HCT116 (cell line): Measurements from ENCODE around the gene UROD. TPM values are rescaled to one million over a fixed set of nuclear protein-coding genes. Genes with fewer than 3 reads are reported as not detected.

Experiments
- ATAC-seq: fragments of 200-7000 bp; cut with Tn5 transposase; 2 replicates; pipeline ENCODE4 v1.9.1; 2020; ENCODE audit warnings: mild to moderate bottlenecking, moderate library complexity
- BruUV-seq: library from RNA; stranded (reverse); fragments of 400-500 nt; replicated peaks from 2 replicates; lab custom pipeline; 2021; lab: Mats Ljungman, UMichigan
- CTCF ChIA-PET: fragments of 300-600 bp; sonication (Branson Sonifier 250); formaldehyde crosslinking; loops from one replicate; lab custom pipeline; 2021; ENCODE audit warnings: antibody characterized with exemption; lab: Charles Lee
- POLR2A ChIA-PET: fragments of 300-600, 350-600 bp; sonication (Branson Sonifier 250); formaldehyde crosslinking; loops from one replicate; lab custom pipeline; 2021; ENCODE audit warnings: antibody characterized with exemption; lab: Charles Lee
- RAD21 ChIA-PET, 2 experiments: fragments of 300-600 bp; sonication (Branson Sonifier 250); formaldehyde crosslinking; loops; one replicate each; lab custom pipeline; 2023; ENCODE audit warnings: low total read pairs in 2 of 2; ENCODE audit not compliant: uncharacterized antibody in 2 of 2, unreplicated experiment in 2 of 2, low non-redundant PET in 1 of 2; lab: Charles Lee
- DNase-seq: peaks from one replicate; pipeline ENCODE4 v3.0.0-alpha.2; 2010; ENCODE audit warnings: low read depth, low spot score
- H2AFZ ChIP-seq: fragments of 200-600 bp; shearing (Covaris generic), sonication (generic); 2 replicates; pipeline ENCODE4 v1.6.1; 2017; ENCODE audit warnings: low read depth, mixed run types, mixed read lengths, antibody characterized with exemption, low read length; ENCODE audit not compliant: poor library complexity, severe bottlenecking
- H3K27ac ChIP-seq: 2 replicates; pipeline ENCODE4 v1.5.1; 2012; ENCODE audit warnings: low read depth, low read length
- H3K27me3 ChIP-seq: fragments of 200-600 bp; sonication (generic); 2 replicates; pipeline ENCODE4 v1.6.1; 2016; ENCODE audit warnings: mixed run types, low read length, mixed read lengths; ENCODE audit not compliant: insufficient read depth
- H3K36me3 ChIP-seq, 2 experiments: fragments of 200-500 bp in 1 of 2; fragments of 200-600 bp in 1 of 2; sonication (Bioruptor generic) in 1 of 2; sonication (generic) in 1 of 2; 2 replicates each; pipeline versions ENCODE4 v1.5.1 to v1.6.1; 2014 to 2016; ENCODE audit warnings: low read length in 2 of 2, inconsistent platforms in 1 of 2, mixed read lengths in 1 of 2, mixed run types in 1 of 2; ENCODE audit not compliant: insufficient read depth in 2 of 2, control insufficient read depth in 1 of 2
- H3K4me1 ChIP-seq, 2 experiments: fragments of 200-600 bp in 1 of 2; sonication (generic) in 1 of 2; 2 replicates each; pipeline versions ENCODE4 v1.5.1 to v1.6.1; 2012 to 2017; ENCODE audit warnings: low read length in 2 of 2, inconsistent platforms in 1 of 2, mild to moderate bottlenecking in 1 of 2, mixed read lengths in 1 of 2, mixed run types in 1 of 2, moderate library complexity in 1 of 2; ENCODE audit not compliant: insufficient read depth in 2 of 2, control insufficient read depth in 1 of 2
- H3K4me2 ChIP-seq: fragments of 200-600 bp; sonication (generic); 2 replicates; pipeline ENCODE4 v1.6.1; 2017; ENCODE audit warnings: mixed run types, low read length, mixed read lengths
- H3K4me3 ChIP-seq, 2 experiments: fragments of 200-600 bp in 1 of 2; sonication (generic) in 1 of 2; replicated peaks in 1 of 2; 2 replicates each; pipeline ENCODE4 v1.5.1; 2011 to 2016; ENCODE audit warnings: low read length in 2 of 2, control low read depth in 1 of 2, low read depth in 1 of 2, mild to moderate bottlenecking in 1 of 2, mixed read lengths in 1 of 2, mixed run types in 1 of 2
- H3K79me2 ChIP-seq: fragments of 200-600 bp; sonication (generic); 2 replicates; pipeline ENCODE4 v1.6.1; 2017; ENCODE audit warnings: mild to moderate bottlenecking, mixed run types, low read length, moderate library complexity, mixed read lengths; ENCODE audit not compliant: insufficient read depth
- H3K9ac ChIP-seq: fragments of 200-600 bp; sonication (generic); 2 replicates; pipeline ENCODE4 v1.6.1; 2016; ENCODE audit warnings: low read length, mixed read lengths
- H3K9me2 ChIP-seq: fragments of 200-600 bp; sonication (generic), shearing (Covaris generic); 2 replicates; pipeline ENCODE4 v1.6.1; 2017; ENCODE audit warnings: mixed run types, mild to moderate bottlenecking, moderate library complexity; ENCODE audit not compliant: insufficient read depth
- H3K9me3 ChIP-seq, 2 experiments: fragments of 200-500 bp in 1 of 2; fragments of 200-600 bp in 1 of 2; sonication (Bioruptor generic) in 1 of 2; sonication (generic) in 1 of 2; 2 replicates each; pipeline ENCODE4 v1.6.1; 2014 to 2017; ENCODE audit warnings: low read length in 2 of 2, mixed read lengths in 2 of 2, inconsistent platforms in 1 of 2, low read depth in 1 of 2, mild to moderate bottlenecking in 1 of 2, mixed run types in 1 of 2, moderate library complexity in 1 of 2; ENCODE audit not compliant: control insufficient read depth in 1 of 2, insufficient read depth in 1 of 2
- H4K20me1 ChIP-seq: fragments of 200-600 bp; sonication (generic), shearing (Covaris generic); 2 replicates; pipeline ENCODE4 v1.6.1; 2017; ENCODE audit warnings: mixed run types, mild to moderate bottlenecking, moderate library complexity; ENCODE audit not compliant: insufficient read depth
- CEBPB ChIP-seq: IDR thresholded peaks from 2 replicates; pipeline ENCODE4 v1.6.1; 2012; ENCODE audit warnings: low read depth
- CTCF ChIP-seq, 3 experiments: fragments of 200-600 bp in 1 of 3; sonication (generic) in 1 of 3; IDR thresholded peaks in 2 of 3; conservative IDR thresholded peaks in 1 of 3; 2 replicates each; pipeline ENCODE4 v1.5.1; 2012 to 2017; ENCODE audit warnings: low read depth in 2 of 3, low read length in 2 of 3, antibody characterized with exemption in 1 of 3, borderline replicate concordance in 1 of 3, control low read depth in 1 of 3, mild to moderate bottlenecking in 1 of 3, mixed read lengths in 1 of 3, mixed run types in 1 of 3, moderate library complexity in 1 of 3; ENCODE audit not compliant: insufficient read depth in 1 of 3
- EGR1 ChIP-seq: IDR thresholded peaks from 2 replicates; pipeline ENCODE4 v1.6.1; 2012; ENCODE audit warnings: low read depth
- ELF1 ChIP-seq: IDR thresholded peaks from 2 replicates; pipeline ENCODE4 v1.6.1; 2012; ENCODE audit warnings: low read depth, borderline replicate concordance
- FOSL1 ChIP-seq: IDR thresholded peaks from 2 replicates; pipeline ENCODE4 v1.6.1; 2012; ENCODE audit warnings: low read depth
- JUND ChIP-seq: IDR thresholded peaks from 2 replicates; pipeline ENCODE4 v1.6.1; 2012
- MAX ChIP-seq: IDR thresholded peaks from 2 replicates; pipeline ENCODE4 v1.6.1; 2012
- POLR2A ChIP-seq: IDR thresholded peaks from 2 replicates; pipeline ENCODE4 v1.7.0; 2011; ENCODE audit warnings: borderline replicate concordance; ENCODE audit not compliant: insufficient read depth, insufficient read length; ENCODE audit errors: extremely low read depth
- POLR2AphosphoS5 ChIP-seq: IDR thresholded peaks from 2 replicates; pipeline ENCODE4 v1.6.1; 2011; ENCODE audit warnings: mild to moderate bottlenecking, low read depth, low read length, moderate library complexity
- RAD21 ChIP-seq: IDR thresholded peaks from 2 replicates; pipeline ENCODE4 v1.6.1; 2012; ENCODE audit warnings: low read depth, mild to moderate bottlenecking
- REST ChIP-seq: IDR thresholded peaks from 2 replicates; pipeline ENCODE4 v1.6.1; 2012; ENCODE audit warnings: low read depth
- SIN3A ChIP-seq: IDR thresholded peaks from 2 replicates; pipeline ENCODE4 v1.6.1; 2012; ENCODE audit warnings: low read depth
- SP1 ChIP-seq: IDR thresholded peaks from 2 replicates; pipeline ENCODE4 v1.6.1; 2012; ENCODE audit warnings: low read depth
- SRF ChIP-seq: IDR thresholded peaks from 2 replicates; pipeline ENCODE4 v1.6.1; 2012; ENCODE audit warnings: low read depth
- TCF7L2 ChIP-seq: IDR thresholded peaks from 2 replicates; pipeline ENCODE4 v1.7.0; 2011; ENCODE audit warnings: borderline replicate concordance, inconsistent platforms; ENCODE audit not compliant: insufficient read depth, insufficient read length; ENCODE audit errors: extremely low read depth
- YY1 ChIP-seq: IDR thresholded peaks from 2 replicates; pipeline ENCODE4 v1.6.1; 2011; ENCODE audit warnings: low read length, low read depth, moderate library complexity, mild to moderate bottlenecking; ENCODE audit not compliant: insufficient replicate concordance; ENCODE audit errors: extremely low read depth
- ZFX ChIP-seq: fragments of 450-650 bp; IDR thresholded peaks from 2 replicates; pipeline ENCODE4 v1.6.1; 2017
- ZNF274 ChIP-seq: fragments of 200-500 bp; sonication (Bioruptor generic); IDR thresholded peaks from 2 replicates; pipeline ENCODE4 v1.6.1; 2014; ENCODE audit warnings: mild to moderate bottlenecking, low read depth, low read length, inconsistent platforms
- intact Hi-C: fragments of 100-400 bp; cut with micrococcal nuclease; formaldehyde crosslinking; loops from 2 replicates; pipeline ENCODE4 v1.10.0; 2022
- total RNA-seq: library from RNA; stranded (reverse); gene quantifications from one replicate; pipeline ENCODE4 v1.2.1, GENCODE V29; 2021; ENCODE audit not compliant: unreplicated experiment
- TF ChIP-seq, protein P1 (sequence below): IDR thresholded peaks from 2 replicates; pipeline ENCODE4 v1.6.1; 2011; ENCODE audit warnings: mild to moderate bottlenecking, low read length, moderate library complexity; ENCODE audit not compliant: insufficient replicate concordance; ENCODE audit errors: extremely low read depth
- TF ChIP-seq, protein P2 (sequence below): IDR thresholded peaks from 2 replicates; pipeline ENCODE4 v1.6.1; 2012

UROD gene
- total RNA-seq, 1 experiment from 2014 or later, result 73.7 TPM

GRCh38 chr1:45015683-45016082 lies 3.6 kb downstream of the UROD start:
- ChIA-PET POLR2A (interaction anchor here (1.2 kb wide), 1 partner anchor 288 kb away, joined by 3 read pairs; no protein-coding TSS in a partner anchor), RAD21 (no interaction called here), CTCF (interaction anchor here (4.3 to 11.9 kb wide), 2 partner anchors 285 to 477 kb away, joined by 32 to 214 read pairs; partner anchors contain the start of gene TESK2)
- no peak overlapping the region for H3K9ac ChIP-seq
- BruUV-seq, result no TSS peak
- no peaks in the 10 kb centered on the region for H4K20me1 ChIP-seq
- H3K9me2 ChIP-seq, result no peaks in the 10 kb centered on the region
- ATAC-seq (no peak), DNase-seq (no peak)
- no peak overlapping the region for H3K4me3 ChIP-seq
- H3K36me3 ChIP-seq, result no peaks in the 10 kb centered on the region
- no peak overlapping the region for H2AFZ ChIP-seq
- H3K4me2 ChIP-seq, result no peak overlapping the region
- H3K4me1 ChIP-seq, result peaks cover 5 to 20% of the 10 kb centered on the region in 2 experiments; a peak in 3 of 4 replicates
- no peak overlapping the region for H3K27ac ChIP-seq
- no peaks in the 10 kb centered on the region for H3K9me3 ChIP-seq
- intact Hi-C loops, result loop anchor here (10.0 kb wide), 1 partner anchor 889 kb away; no protein-coding TSS in a partner anchor
- H3K79me2 ChIP-seq, result peaks cover 8% of the 10 kb centered on the region; the same call in 1 of the 2 replicates
- H3K27me3 ChIP-seq, result no peaks in the 10 kb centered on the region
- TF ChIP-seq YY1, result no peak
- TF ChIP-seq POLR2A, result no peak
- no peak for TF ChIP-seq CEBPB
- no peak for TF ChIP-seq ZNF274
- TF ChIP-seq POLR2AphosphoS5, result no peak
- TF ChIP-seq EGR1, result no peak
- no peak for TF ChIP-seq SP1
- TF ChIP-seq ZFX, result no peak
- TF ChIP-seq, protein P1, sequence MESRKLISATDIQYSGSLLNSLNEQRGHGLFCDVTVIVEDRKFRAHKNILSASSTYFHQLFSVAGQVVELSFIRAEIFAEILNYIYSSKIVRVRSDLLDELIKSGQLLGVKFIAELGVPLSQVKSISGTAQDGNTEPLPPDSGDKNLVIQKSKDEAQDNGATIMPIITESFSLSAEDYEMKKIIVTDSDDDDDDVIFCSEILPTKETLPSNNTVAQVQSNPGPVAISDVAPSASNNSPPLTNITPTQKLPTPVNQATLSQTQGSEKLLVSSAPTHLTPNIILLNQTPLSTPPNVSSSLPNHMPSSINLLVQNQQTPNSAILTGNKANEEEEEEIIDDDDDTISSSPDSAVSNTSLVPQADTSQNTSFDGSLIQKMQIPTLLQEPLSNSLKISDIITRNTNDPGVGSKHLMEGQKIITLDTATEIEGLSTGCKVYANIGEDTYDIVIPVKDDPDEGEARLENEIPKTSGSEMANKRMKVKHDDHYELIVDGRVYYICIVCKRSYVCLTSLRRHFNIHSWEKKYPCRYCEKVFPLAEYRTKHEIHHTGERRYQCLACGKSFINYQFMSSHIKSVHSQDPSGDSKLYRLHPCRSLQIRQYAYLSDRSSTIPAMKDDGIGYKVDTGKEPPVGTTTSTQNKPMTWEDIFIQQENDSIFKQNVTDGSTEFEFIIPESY, result no peak
- TF ChIP-seq ELF1, result no peak
- TF ChIP-seq SIN3A, result no peak
- no peak for TF ChIP-seq FOSL1
- TF ChIP-seq REST, result no peak
- TF ChIP-seq TCF7L2, result no peak
- no peak for TF ChIP-seq SRF
- TF ChIP-seq CTCF (IDR thresholded peaks at IDR 0.05 in 2 of 3, conservative IDR thresholded peaks at IDR 0.05 in 1 of 3; ENCODE audit: borderline replicate concordance in 1 of 3, insufficient read depth in 1 of 3, low read depth in 2 of 3, low read length in 2 of 3), result no peak
- TF ChIP-seq MAX, result no peak
- TF ChIP-seq, protein P2, sequence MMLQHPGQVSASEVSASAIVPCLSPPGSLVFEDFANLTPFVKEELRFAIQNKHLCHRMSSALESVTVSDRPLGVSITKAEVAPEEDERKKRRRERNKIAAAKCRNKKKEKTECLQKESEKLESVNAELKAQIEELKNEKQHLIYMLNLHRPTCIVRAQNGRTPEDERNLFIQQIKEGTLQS, result no peak
- TF ChIP-seq RAD21, result no peak
- no peak for TF ChIP-seq JUND
